ENCODE measurements around the gene PFKFB3.

The PFKFB3 gene

GRCh38 chr10:6296828-6297251 lies 94.1 kb downstream of the PFKFB3 start:
- H3K4me3 ChIP-seq (ENCODE audit: low read length) = no peak overlapping the region
- no peak for DNase-seq (ENCODE audit: low read depth)
- TF ChIP-seq, protein P1, sequence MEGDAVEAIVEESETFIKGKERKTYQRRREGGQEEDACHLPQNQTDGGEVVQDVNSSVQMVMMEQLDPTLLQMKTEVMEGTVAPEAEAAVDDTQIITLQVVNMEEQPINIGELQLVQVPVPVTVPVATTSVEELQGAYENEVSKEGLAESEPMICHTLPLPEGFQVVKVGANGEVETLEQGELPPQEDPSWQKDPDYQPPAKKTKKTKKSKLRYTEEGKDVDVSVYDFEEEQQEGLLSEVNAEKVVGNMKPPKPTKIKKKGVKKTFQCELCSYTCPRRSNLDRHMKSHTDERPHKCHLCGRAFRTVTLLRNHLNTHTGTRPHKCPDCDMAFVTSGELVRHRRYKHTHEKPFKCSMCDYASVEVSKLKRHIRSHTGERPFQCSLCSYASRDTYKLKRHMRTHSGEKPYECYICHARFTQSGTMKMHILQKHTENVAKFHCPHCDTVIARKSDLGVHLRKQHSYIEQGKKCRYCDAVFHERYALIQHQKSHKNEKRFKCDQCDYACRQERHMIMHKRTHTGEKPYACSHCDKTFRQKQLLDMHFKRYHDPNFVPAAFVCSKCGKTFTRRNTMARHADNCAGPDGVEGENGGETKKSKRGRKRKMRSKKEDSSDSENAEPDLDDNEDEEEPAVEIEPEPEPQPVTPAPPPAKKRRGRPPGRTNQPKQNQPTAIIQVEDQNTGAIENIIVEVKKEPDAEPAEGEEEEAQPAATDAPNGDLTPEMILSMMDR (conservative IDR thresholded peaks at IDR 0.05; ENCODE audit: low read depth, low read length) = no peak

DNA sequence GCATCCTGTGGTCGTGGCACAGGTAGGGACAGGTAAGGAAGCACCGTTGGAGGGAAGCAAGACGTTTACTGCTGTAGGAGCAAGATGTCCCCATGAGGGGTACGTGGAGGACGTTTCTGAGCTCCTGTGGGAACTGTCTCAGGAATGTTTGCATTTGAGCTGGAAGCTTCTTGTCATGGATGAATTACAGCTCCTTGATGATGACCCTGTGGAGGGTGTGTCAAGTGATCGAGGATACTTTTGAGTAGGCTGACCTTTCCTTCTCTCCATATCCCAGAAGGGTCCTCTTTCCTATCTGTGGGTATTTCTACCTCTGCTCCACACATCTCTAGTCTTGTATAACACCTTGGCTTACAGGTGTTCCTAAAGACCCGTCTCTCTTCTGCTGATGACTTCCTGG lies 94.8 kb downstream of the PFKFB3 start:
- H3K4me3 ChIP-seq (ENCODE audit: low read length) = no peak overlapping the region
- DNase-seq (ENCODE audit: low read depth) = no peak
- TF ChIP-seq, protein P1 (conservative IDR thresholded peaks at IDR 0.05; ENCODE audit: low read depth, low read length) = no peak

GRCh38 chr10:6297951-6298381 lies 95.2 kb downstream of the PFKFB3 start:
- TF ChIP-seq, protein P1 (conservative IDR thresholded peaks at IDR 0.05; ENCODE audit: low read depth, low read length) = no peak

GRCh38 chr10:6298428-6298827 lies 95.7 kb downstream of the PFKFB3 start:
- H3K4me3 ChIP-seq (ENCODE audit: low read length) = no peak overlapping the region
- no peak for DNase-seq (ENCODE audit: low read depth)
- TF ChIP-seq, protein P1 (conservative IDR thresholded peaks at IDR 0.05; ENCODE audit: low read depth, low read length) = no peak

More at GRCh38 chr10:6297951-6298381, 95.2 kb downstream of the PFKFB3 start:
- H3K4me3 ChIP-seq (ENCODE audit: low read length) = no peak overlapping the region
- no peak for DNase-seq (ENCODE audit: low read depth)

- DNase-seq (ENCODE audit: low read depth) = no peak
- H3K4me3 ChIP-seq (ENCODE audit: low read length) = no peak overlapping the region
- TF ChIP-seq, protein P1 (conservative IDR thresholded peaks at IDR 0.05; ENCODE audit: low read depth, low read length) = no peak
Measured at GRCh38 chr10:6299234-6299633, 96.5 kb downstream of the PFKFB3 start.

DNA sequence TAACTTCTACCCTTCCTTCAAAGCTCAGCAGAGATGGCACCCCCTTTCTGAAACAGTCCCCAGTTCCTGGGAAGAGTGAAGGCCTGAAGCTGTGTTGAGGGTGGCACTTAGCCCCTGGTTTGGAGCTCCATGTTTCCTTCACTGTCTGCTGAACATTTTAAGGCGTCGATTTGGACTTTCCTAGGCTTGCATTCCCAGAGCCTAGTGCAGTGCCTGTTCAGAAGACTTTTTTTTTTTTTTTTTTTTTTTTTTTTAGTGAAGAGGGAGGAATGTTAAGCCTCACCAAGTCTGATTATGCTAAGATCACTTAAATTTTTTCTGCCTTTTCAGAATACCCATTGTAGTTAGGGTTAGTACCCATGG lies 97.0 kb downstream of the PFKFB3 start:
- TF ChIP-seq, protein P1 (conservative IDR thresholded peaks at IDR 0.05; ENCODE audit: low read depth, low read length) = no peak
- no peak for DNase-seq (ENCODE audit: low read depth)
- no peak overlapping the region for H3K4me3 ChIP-seq (ENCODE audit: low read length)

DNA sequence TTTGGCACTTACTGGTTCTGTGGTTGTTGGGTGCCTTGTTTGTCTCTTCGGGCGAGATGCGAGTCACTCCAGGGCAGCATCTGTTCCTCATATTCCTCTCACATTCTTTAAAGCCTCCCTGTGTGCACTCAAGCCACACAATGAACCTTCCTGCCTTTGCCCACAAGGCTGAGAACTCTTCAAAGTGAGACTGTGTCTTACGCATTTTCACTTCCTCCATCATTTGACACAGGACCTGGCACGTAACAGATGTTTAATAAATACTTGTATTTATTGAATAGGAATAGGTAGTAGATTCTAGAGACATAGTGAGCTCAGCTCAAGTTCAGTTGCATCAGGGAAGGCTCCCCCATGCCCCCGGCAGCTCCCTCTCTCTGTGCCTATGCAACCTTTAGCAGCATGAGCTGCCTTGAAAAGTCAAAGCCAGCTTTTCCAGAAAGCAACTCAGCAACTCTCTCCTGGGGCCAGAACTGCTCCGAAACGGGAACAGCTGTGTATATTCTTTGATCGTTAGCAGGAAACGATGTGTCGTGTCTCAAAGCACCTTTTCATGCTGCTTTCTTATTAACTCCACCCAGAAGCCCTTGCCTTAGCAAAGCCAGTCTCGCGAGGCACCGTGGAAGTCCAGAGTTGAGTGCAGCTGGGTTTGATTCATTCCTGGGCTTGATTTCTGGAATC lies 97.5 kb downstream of the PFKFB3 start:
- TF ChIP-seq, protein P1 (conservative IDR thresholded peaks at IDR 0.05; ENCODE audit: low read depth, low read length) = no peak
- DNase-seq (ENCODE audit: low read depth) = no peak
- no peak overlapping the region for H3K4me3 ChIP-seq (ENCODE audit: low read length)
